ENCODE data around the gene SLC24A3.
A peak's percentile ranks its signal among the peaks of the same experiment; 100 is the strongest.

Gene SLC24A3

GRCh38 chr20:19310541-19310940, 98.1 kb downstream of the SLC24A3 start:
- DNase-seq: no peak
- Histone ChIP-seq H2AK5ac (ENCODE audit: low read length) (no peak overlapping the region), H3K36me3 (ENCODE audit: control insufficient read depth in 1 of 2, insufficient read depth in 2 of 2, low read length in 2 of 2) (no peaks in the 10 kb centered on the region)

GRCh38 chr20:19313342-19314069, 101.1 kb downstream of the SLC24A3 start:
- no peak overlapping the region for H2BK12ac ChIP-seq (ENCODE audit: low read length)
- H3K9me3 ChIP-seq (ENCODE audit: insufficient read depth, low read depth, low read length): no peaks in the 10 kb centered on the region
- no peak overlapping the region for H4K12ac ChIP-seq (ENCODE audit: low read depth, low read length)
- no peak overlapping the region for H3K4me2 ChIP-seq (ENCODE audit: low read length)
- no peak overlapping the region for H3K4ac ChIP-seq (ENCODE audit: low read depth, low read length)
- H2AK5ac ChIP-seq (ENCODE audit: low read length): no peak overlapping the region
- H3K79me2 ChIP-seq (ENCODE audit: control insufficient read depth, insufficient read depth, low read length, poor library complexity): no peaks in the 10 kb centered on the region
- no peaks in the 10 kb centered on the region for H3K79me1 ChIP-seq (ENCODE audit: low read length)
- no peak overlapping the region for H4K91ac ChIP-seq (ENCODE audit: low read depth, low read length)
- no peak overlapping the region for H2BK120ac ChIP-seq (ENCODE audit: insufficient read depth, low read length, poor library complexity)
- no peak overlapping the region for H3K27ac ChIP-seq (ENCODE audit: low read depth, low read length)
- H3K18ac ChIP-seq (ENCODE audit: low read length): no peak overlapping the region
- H3K14ac ChIP-seq (ENCODE audit: low read length): no peak overlapping the region
- peaks cover 7 to 8% of the 10 kb centered on the region in 2 experiments for H3K4me1 ChIP-seq (ENCODE audit: control insufficient read depth in 1 of 2, insufficient read depth in 2 of 2, low read length in 2 of 2)
- WGBS (ENCODE audit: extremely low coverage, insufficient coverage, insufficient read length): no CpG with 5 or more reads among the region's 6 CpGs
- no peak overlapping the region for H2BK5ac ChIP-seq (ENCODE audit: low read depth, low read length, poor library complexity)
- H2AFZ ChIP-seq (ENCODE audit: insufficient read depth, low read length, poor library complexity): no peak overlapping the region
- no peak overlapping the region for H3K9ac ChIP-seq (ENCODE audit: low read length)
- no peaks in the 10 kb centered on the region for H3K27me3 ChIP-seq (ENCODE audit: insufficient read depth, low read length)
- H3K4me3 ChIP-seq (ENCODE audit: low read depth, low read length): no peak overlapping the region
- no peaks in the 10 kb centered on the region for H3K36me3 ChIP-seq (ENCODE audit: control insufficient read depth in 1 of 2, insufficient read depth in 2 of 2, low read length in 2 of 2)
- H3K23ac ChIP-seq (ENCODE audit: low read length): no peak overlapping the region
- no peak for DNase-seq
- no peak overlapping the region for H4K8ac ChIP-seq (ENCODE audit: low read depth, low read length)

More at GRCh38 chr20:19310541-19310940, 98.1 kb downstream of the SLC24A3 start:
- Histone ChIP-seq H3K9ac (ENCODE audit: low read length) (no peak overlapping the region), H3K18ac (ENCODE audit: low read length) (no peak overlapping the region), H3K4ac (ENCODE audit: low read depth, low read length) (no peak overlapping the region), H4K8ac (ENCODE audit: low read depth, low read length) (no peak overlapping the region), H2BK120ac (ENCODE audit: insufficient read depth, low read length, poor library complexity) (no peak overlapping the region), H3K27ac (ENCODE audit: low read depth, low read length) (no peak overlapping the region), H3K4me1 (ENCODE audit: control insufficient read depth in 1 of 2, insufficient read depth in 2 of 2, low read length in 2 of 2) (peaks cover 0 to 3% of the 10 kb centered on the region in 2 experiments), H2AFZ (ENCODE audit: insufficient read depth, low read length, poor library complexity) (no peak overlapping the region), H3K14ac (ENCODE audit: low read length) (no peak overlapping the region), H2BK12ac (ENCODE audit: low read length) (no peak overlapping the region), H3K4me3 (ENCODE audit: low read depth, low read length) (no peak overlapping the region), H3K79me1 (ENCODE audit: low read length) (no peaks in the 10 kb centered on the region), H4K91ac (ENCODE audit: low read depth, low read length) (no peak overlapping the region), H3K23ac (ENCODE audit: low read length) (no peak overlapping the region), H2BK5ac (ENCODE audit: low read depth, low read length, poor library complexity) (no peak overlapping the region), H3K4me2 (ENCODE audit: low read length) (no peak overlapping the region), H3K27me3 (ENCODE audit: insufficient read depth, low read length) (no peaks in the 10 kb centered on the region), H3K79me2 (ENCODE audit: control insufficient read depth, insufficient read depth, low read length, poor library complexity) (no peaks in the 10 kb centered on the region), H3K9me3 (ENCODE audit: insufficient read depth, low read depth, low read length) (no peaks in the 10 kb centered on the region), H4K12ac (ENCODE audit: low read depth, low read length) (no peak overlapping the region)
- WGBS (ENCODE audit: extremely low coverage, insufficient coverage, insufficient read length): no CpG with 5 or more reads among the region's 2 CpGs

- H3K4ac ChIP-seq (ENCODE audit: low read depth, low read length): no peak overlapping the region
- no peak overlapping the region for H2BK12ac ChIP-seq (ENCODE audit: low read length)
- DNase-seq: peak; percentile 4
- no peak overlapping the region for H4K91ac ChIP-seq (ENCODE audit: low read depth, low read length)
- H3K9ac ChIP-seq (ENCODE audit: low read length): no peak overlapping the region
- no peak overlapping the region for H3K23ac ChIP-seq (ENCODE audit: low read length)
- no peak overlapping the region for H4K12ac ChIP-seq (ENCODE audit: low read depth, low read length)
- no peaks in the 10 kb centered on the region for H3K9me3 ChIP-seq (ENCODE audit: insufficient read depth, low read depth, low read length)
- H3K27me3 ChIP-seq (ENCODE audit: insufficient read depth, low read length): no peaks in the 10 kb centered on the region
- H2BK120ac ChIP-seq (ENCODE audit: insufficient read depth, low read length, poor library complexity): no peak overlapping the region
- no peaks in the 10 kb centered on the region for H3K79me2 ChIP-seq (ENCODE audit: control insufficient read depth, insufficient read depth, low read length, poor library complexity)
- no peaks in the 10 kb centered on the region for H3K79me1 ChIP-seq (ENCODE audit: low read length)
- no peak overlapping the region for H3K18ac ChIP-seq (ENCODE audit: low read length)
- no peaks in the 10 kb centered on the region for H3K36me3 ChIP-seq (ENCODE audit: control insufficient read depth in 1 of 2, insufficient read depth in 2 of 2, low read length in 2 of 2)
- H3K4me1 ChIP-seq (ENCODE audit: control insufficient read depth in 1 of 2, insufficient read depth in 2 of 2, low read length in 2 of 2): peaks cover 7 to 8% of the 10 kb centered on the region in 2 experiments
- H3K27ac ChIP-seq (ENCODE audit: low read depth, low read length): no peak overlapping the region
- no peak overlapping the region for H3K4me2 ChIP-seq (ENCODE audit: low read length)
- H3K4me3 ChIP-seq (ENCODE audit: low read depth, low read length): no peak overlapping the region
- no peak overlapping the region for H4K8ac ChIP-seq (ENCODE audit: low read depth, low read length)
- no peak overlapping the region for H2AK5ac ChIP-seq (ENCODE audit: low read length)
- no peak overlapping the region for H3K14ac ChIP-seq (ENCODE audit: low read length)
- no peak overlapping the region for H2BK5ac ChIP-seq (ENCODE audit: low read depth, low read length, poor library complexity)
- H2AFZ ChIP-seq (ENCODE audit: insufficient read depth, low read length, poor library complexity): no peak overlapping the region
- WGBS (ENCODE audit: extremely low coverage, insufficient coverage, insufficient read length): no CpG with 5 or more reads among the region's 7 CpGs
These were observed 102.2 kb downstream of the SLC24A3 start for GRCh38 chr20:19314621-19315020.

- Histone ChIP-seq H2BK120ac (ENCODE audit: insufficient read depth, low read length, poor library complexity) (no peak overlapping the region), H2AFZ (ENCODE audit: insufficient read depth, low read length, poor library complexity) (no peak overlapping the region), H4K8ac (ENCODE audit: low read depth, low read length) (no peak overlapping the region), H3K4me2 (ENCODE audit: low read length) (no peak overlapping the region), H2BK12ac (ENCODE audit: low read length) (no peak overlapping the region), H3K4me3 (ENCODE audit: low read depth, low read length) (no peak overlapping the region), H3K79me1 (ENCODE audit: low read length) (no peaks in the 10 kb centered on the region), H3K23ac (ENCODE audit: low read length) (no peak overlapping the region), H3K4ac (ENCODE audit: low read depth, low read length) (no peak overlapping the region), H3K4me1 (ENCODE audit: control insufficient read depth in 1 of 2, insufficient read depth in 2 of 2, low read length in 2 of 2) (peaks cover 7 to 8% of the 10 kb centered on the region in 2 experiments), H3K27me3 (ENCODE audit: insufficient read depth, low read length) (no peaks in the 10 kb centered on the region), H3K36me3 (ENCODE audit: control insufficient read depth in 1 of 2, insufficient read depth in 2 of 2, low read length in 2 of 2) (no peaks in the 10 kb centered on the region), H3K14ac (ENCODE audit: low read length) (no peak overlapping the region), H3K9me3 (ENCODE audit: insufficient read depth, low read depth, low read length) (no peaks in the 10 kb centered on the region), H2AK5ac (ENCODE audit: low read length) (no peak overlapping the region), H4K12ac (ENCODE audit: low read depth, low read length) (no peak overlapping the region), H3K18ac (ENCODE audit: low read length) (no peak overlapping the region), H2BK5ac (ENCODE audit: low read depth, low read length, poor library complexity) (no peak overlapping the region), H3K27ac (ENCODE audit: low read depth, low read length) (no peak overlapping the region), H3K79me2 (ENCODE audit: control insufficient read depth, insufficient read depth, low read length, poor library complexity) (no peaks in the 10 kb centered on the region), H4K91ac (ENCODE audit: low read depth, low read length) (no peak overlapping the region), H3K9ac (ENCODE audit: low read length) (no peak overlapping the region)
- WGBS (ENCODE audit: extremely low coverage, insufficient coverage, insufficient read length): no CpG with 5 or more reads among the region's 5 CpGs
- no peak for DNase-seq
These were observed 105.0 kb downstream of the SLC24A3 start for GRCh38 chr20:19317237-19318069.
